Measurements from ENCODE around the gene SH2D4B. TPM values are rescaled to one million over a fixed set of nuclear protein-coding genes. Genes with fewer than 3 reads are reported as not detected.

Gene SH2D4B
- polyA plus RNA-seq, 4 donors: 0.03 to 0.09 TPM; not detected in 2

- DNase-seq: peak; percentile 83
- FAIRE-seq: no peak
- H3K36me3 ChIP-seq (ENCODE audit: control insufficient read depth in 3 of 3, insufficient read depth in 2 of 3, low read depth in 1 of 3, low read length in 3 of 3): no peaks in the 10 kb centered on the region
- H3K27me3 ChIP-seq (ENCODE audit: control insufficient read depth in 3 of 3, insufficient read depth in 3 of 3, low read length in 3 of 3): no peaks in the 10 kb centered on the region
- peak overlapping the region; percentile 25 to 55 (median 48) for H3K4me3 ChIP-seq (ENCODE audit: low read depth in 1 of 3, low read length in 3 of 3)
- H3K4me1 ChIP-seq (ENCODE audit: control insufficient read depth in 3 of 3, insufficient read depth in 2 of 3, low read depth in 1 of 3, low read length in 2 of 3): peaks cover 0 to 4% (median 0%) of the 10 kb centered on the region in 3 donors
- WGBS, 3 donors: 11 to 45% (median 18%) methylated on average over 48 to 50 of the region's 50 CpGs
- no peaks in the 10 kb centered on the region for H3K9me3 ChIP-seq (ENCODE audit: control insufficient read depth in 2 of 2, insufficient read depth in 1 of 2, low read depth in 1 of 2, low read length in 1 of 2)
- H3K27ac ChIP-seq (ENCODE audit: low read depth in 1 of 3, low read length in 2 of 3): peak overlapping the region; percentile 28 to 80 (median 46)
These were observed 1.9 kb upstream of the SH2D4B start for GRCh38 chr10:80535671-80536360.

- Histone ChIP-seq H3K27ac (ENCODE audit: low read depth in 1 of 3, low read length in 2 of 3) (peak overlapping the region in 2 of 3 donors; percentile 39 to 80), H3K9me3 (ENCODE audit: control insufficient read depth in 2 of 2, insufficient read depth in 1 of 2, low read depth in 1 of 2, low read length in 1 of 2) (no peaks in the 10 kb centered on the region), H3K4me1 (ENCODE audit: control insufficient read depth in 3 of 3, insufficient read depth in 2 of 3, low read depth in 1 of 3, low read length in 2 of 3) (peaks cover 0 to 4% (median 0%) of the 10 kb centered on the region in 3 donors), H3K36me3 (ENCODE audit: control insufficient read depth in 3 of 3, insufficient read depth in 2 of 3, low read depth in 1 of 3, low read length in 3 of 3) (no peaks in the 10 kb centered on the region), H3K27me3 (ENCODE audit: control insufficient read depth in 3 of 3, insufficient read depth in 3 of 3, low read length in 3 of 3) (no peaks in the 10 kb centered on the region), H3K4me3 (ENCODE audit: low read depth in 1 of 3, low read length in 3 of 3) (peak overlapping the region in 2 of 3 donors; percentile 48 to 55)
- DNase-seq (no peak), FAIRE-seq (no peak)
- WGBS, 3 donors: 65 to 77% (median 65%) methylated on average over 14 to 17 of the region's 17 CpGs
These were observed 1.3 kb upstream of the SH2D4B start for GRCh38 chr10:80536361-80536835.

- FAIRE-seq (no peak), DNase-seq (no peak)
- Histone ChIP-seq H3K36me3 (ENCODE audit: control insufficient read depth in 3 of 3, insufficient read depth in 2 of 3, low read depth in 1 of 3, low read length in 3 of 3) (no peaks in the 10 kb centered on the region), H3K4me3 (ENCODE audit: low read depth in 1 of 3, low read length in 3 of 3) (no peak overlapping the region), H3K27ac (ENCODE audit: low read depth in 1 of 3, low read length in 2 of 3) (no peak overlapping the region), H3K4me1 (ENCODE audit: control insufficient read depth in 3 of 3, insufficient read depth in 2 of 3, low read depth in 1 of 3, low read length in 2 of 3) (peaks cover 0 to 4% (median 0%) of the 10 kb centered on the region in 3 donors), H3K27me3 (ENCODE audit: control insufficient read depth in 3 of 3, insufficient read depth in 3 of 3, low read length in 3 of 3) (no peaks in the 10 kb centered on the region), H3K9me3 (ENCODE audit: control insufficient read depth in 2 of 2, insufficient read depth in 1 of 2, low read depth in 1 of 2, low read length in 1 of 2) (no peaks in the 10 kb centered on the region)
- WGBS, 3 donors: 78 to 91% (median 89%) methylated on average over 8 of the region's 8 CpGs
These were observed 491 bp upstream of the SH2D4B start for GRCh38 chr10:80537086-80537735.

- no peaks in the 10 kb centered on the region for H3K27me3 ChIP-seq (ENCODE audit: control insufficient read depth in 3 of 3, insufficient read depth in 3 of 3, low read length in 3 of 3)
- no peak overlapping the region for H3K4me3 ChIP-seq (ENCODE audit: low read depth in 1 of 3, low read length in 3 of 3)
- peaks cover 0 to 4% (median 0%) of the 10 kb centered on the region in 3 donors for H3K4me1 ChIP-seq (ENCODE audit: control insufficient read depth in 3 of 3, insufficient read depth in 2 of 3, low read depth in 1 of 3, low read length in 2 of 3)
- H3K36me3 ChIP-seq (ENCODE audit: control insufficient read depth in 3 of 3, insufficient read depth in 2 of 3, low read depth in 1 of 3, low read length in 3 of 3): no peaks in the 10 kb centered on the region
- H3K9me3 ChIP-seq (ENCODE audit: control insufficient read depth in 2 of 2, insufficient read depth in 1 of 2, low read depth in 1 of 2, low read length in 1 of 2): no peaks in the 10 kb centered on the region
- FAIRE-seq: no peak
- DNase-seq: no peak
- H3K27ac ChIP-seq (ENCODE audit: low read depth in 1 of 3, low read length in 2 of 3): no peak overlapping the region
- 84 to 91% (median 84%) methylated on average over 16 of the region's 16 CpGs for WGBS, 3 donors
These were observed 931 bp downstream of the SH2D4B start for GRCh38 chr10:80538481-80539185.

GRCh38 chr10:80539421-80540031 lies 1.8 kb downstream of the SH2D4B start:
- no peak overlapping the region for H3K4me3 ChIP-seq (ENCODE audit: low read depth in 1 of 3, low read length in 3 of 3)
- no peaks in the 10 kb centered on the region for H3K27me3 ChIP-seq (ENCODE audit: control insufficient read depth in 3 of 3, insufficient read depth in 3 of 3, low read length in 3 of 3)
- 56 to 75% (median 61%) methylated on average over 7 of the region's 7 CpGs for WGBS, 3 donors
- FAIRE-seq: no peak
- H3K4me1 ChIP-seq (ENCODE audit: control insufficient read depth in 3 of 3, insufficient read depth in 2 of 3, low read depth in 1 of 3, low read length in 2 of 3): peaks cover 0 to 4% (median 0%) of the 10 kb centered on the region in 3 donors
- H3K36me3 ChIP-seq (ENCODE audit: control insufficient read depth in 3 of 3, insufficient read depth in 2 of 3, low read depth in 1 of 3, low read length in 3 of 3): no peaks in the 10 kb centered on the region
- DNase-seq: no peak
- no peaks in the 10 kb centered on the region for H3K9me3 ChIP-seq (ENCODE audit: control insufficient read depth in 2 of 2, insufficient read depth in 1 of 2, low read depth in 1 of 2, low read length in 1 of 2)
- no peak overlapping the region for H3K27ac ChIP-seq (ENCODE audit: low read depth in 1 of 3, low read length in 2 of 3)

GRCh38 chr10:80540136-80540535 lies 2.4 kb downstream of the SH2D4B start:
- Histone ChIP-seq H3K36me3 (ENCODE audit: control insufficient read depth in 3 of 3, insufficient read depth in 2 of 3, low read depth in 1 of 3, low read length in 3 of 3) (no peaks in the 10 kb centered on the region), H3K9me3 (ENCODE audit: control insufficient read depth in 2 of 2, insufficient read depth in 1 of 2, low read depth in 1 of 2, low read length in 1 of 2) (no peaks in the 10 kb centered on the region), H3K27ac (ENCODE audit: low read depth in 1 of 3, low read length in 2 of 3) (no peak overlapping the region), H3K4me3 (ENCODE audit: low read depth in 1 of 3, low read length in 3 of 3) (no peak overlapping the region), H3K4me1 (ENCODE audit: control insufficient read depth in 3 of 3, insufficient read depth in 2 of 3, low read depth in 1 of 3, low read length in 2 of 3) (peaks cover 0 to 4% (median 0%) of the 10 kb centered on the region in 3 donors), H3K27me3 (ENCODE audit: control insufficient read depth in 3 of 3, insufficient read depth in 3 of 3, low read length in 3 of 3) (no peaks in the 10 kb centered on the region)
- 70 to 82% (median 81%) methylated on average over 11 of the region's 11 CpGs for WGBS, 3 donors
- DNase-seq (no peak), FAIRE-seq (no peak)

GRCh38 chr10:80540618-80540980 lies 2.9 kb downstream of the SH2D4B start:
- FAIRE-seq (no peak), DNase-seq (no peak)
- 10 to 53% (median 35%) methylated on average over 9 of the region's 9 CpGs for WGBS, 3 donors
- Histone ChIP-seq H3K9me3 (ENCODE audit: control insufficient read depth in 2 of 2, insufficient read depth in 1 of 2, low read depth in 1 of 2, low read length in 1 of 2) (no peaks in the 10 kb centered on the region), H3K4me1 (ENCODE audit: control insufficient read depth in 3 of 3, insufficient read depth in 2 of 3, low read depth in 1 of 3, low read length in 2 of 3) (peaks cover 0 to 2% (median 0%) of the 10 kb centered on the region in 3 donors), H3K27me3 (ENCODE audit: control insufficient read depth in 3 of 3, insufficient read depth in 3 of 3, low read length in 3 of 3) (no peaks in the 10 kb centered on the region), H3K36me3 (ENCODE audit: control insufficient read depth in 3 of 3, insufficient read depth in 2 of 3, low read depth in 1 of 3, low read length in 3 of 3) (no peaks in the 10 kb centered on the region), H3K4me3 (ENCODE audit: low read depth in 1 of 3, low read length in 3 of 3) (peak overlapping the region in 1 of 3 donors; percentile 23), H3K27ac (ENCODE audit: low read depth in 1 of 3, low read length in 2 of 3) (peak overlapping the region in 1 of 3 donors; percentile 2)
